Measurements from ENCODE around the gene FANCI.

The FANCI gene

DNA sequence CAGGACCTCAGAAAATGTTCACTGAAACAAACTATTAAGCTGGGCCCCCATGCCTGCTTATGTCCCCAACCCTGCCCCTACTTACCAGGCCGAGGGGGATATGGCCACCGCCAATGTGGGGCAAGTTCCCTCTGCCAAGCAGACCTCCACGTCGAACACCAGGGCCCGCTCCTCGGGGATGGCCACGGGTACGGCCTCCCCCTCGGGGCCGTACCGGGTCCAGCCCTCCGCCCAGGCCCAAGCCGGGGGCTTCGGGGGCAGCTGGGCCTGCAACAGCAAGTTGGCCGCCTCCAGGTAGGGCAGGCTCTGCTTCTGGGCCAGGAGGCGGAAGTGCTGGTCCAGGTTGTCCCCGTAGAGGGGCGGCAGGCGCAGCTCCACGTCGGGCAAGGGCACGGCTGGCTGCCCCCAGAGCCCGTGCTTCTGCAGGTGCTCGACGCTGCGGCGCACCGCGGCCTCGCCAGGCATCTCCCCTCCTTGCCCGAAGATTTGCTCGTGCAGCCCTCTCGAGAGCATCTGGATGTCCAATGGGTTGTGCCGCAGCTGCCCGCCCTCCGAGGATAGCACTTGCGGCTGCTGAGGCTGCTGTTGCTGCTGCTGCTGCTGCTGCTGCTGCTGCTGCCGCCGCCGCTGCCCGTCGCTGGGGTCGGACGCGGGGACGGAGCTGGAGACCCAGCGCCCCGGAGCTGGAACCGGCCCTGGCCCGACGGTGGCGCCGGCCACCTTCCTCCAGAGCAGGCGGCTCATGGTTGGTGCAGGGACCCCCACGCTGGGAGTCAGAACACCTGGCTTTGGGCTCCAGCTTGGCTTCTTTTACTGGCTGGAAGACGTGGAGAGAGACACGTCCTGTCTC lies 89.5 kb downstream of the FANCI start:
- no peak for DNase-seq (ENCODE audit: low spot score)

DNA sequence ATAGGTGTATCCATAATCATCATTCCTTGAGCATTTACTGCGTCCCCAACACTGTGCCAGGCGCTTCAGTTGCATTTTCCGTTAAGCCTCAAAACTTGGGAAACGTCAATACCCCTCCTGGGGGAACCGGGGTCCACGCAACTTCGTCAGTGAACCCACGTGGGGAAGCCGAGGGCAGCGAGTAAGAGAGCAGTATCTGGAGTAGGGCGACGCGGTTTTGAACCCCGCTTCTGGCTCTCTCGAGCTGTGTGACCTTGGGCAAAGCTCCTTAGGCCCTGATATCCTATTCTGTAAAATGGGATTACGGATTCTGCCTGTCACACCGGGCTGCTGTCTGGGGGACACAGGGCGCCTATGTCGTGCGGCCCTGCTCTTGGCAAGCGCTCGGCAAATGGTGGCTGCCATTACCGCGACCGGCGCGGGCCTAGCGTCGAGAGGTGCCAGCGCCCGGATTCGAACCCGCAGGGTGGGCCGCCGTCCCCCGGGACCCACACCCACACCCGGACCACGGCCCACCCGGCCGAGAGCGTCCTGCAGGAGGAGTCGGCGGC lies 90.3 kb downstream of the FANCI start:
- no peak for DNase-seq (ENCODE audit: low spot score)

DNA sequence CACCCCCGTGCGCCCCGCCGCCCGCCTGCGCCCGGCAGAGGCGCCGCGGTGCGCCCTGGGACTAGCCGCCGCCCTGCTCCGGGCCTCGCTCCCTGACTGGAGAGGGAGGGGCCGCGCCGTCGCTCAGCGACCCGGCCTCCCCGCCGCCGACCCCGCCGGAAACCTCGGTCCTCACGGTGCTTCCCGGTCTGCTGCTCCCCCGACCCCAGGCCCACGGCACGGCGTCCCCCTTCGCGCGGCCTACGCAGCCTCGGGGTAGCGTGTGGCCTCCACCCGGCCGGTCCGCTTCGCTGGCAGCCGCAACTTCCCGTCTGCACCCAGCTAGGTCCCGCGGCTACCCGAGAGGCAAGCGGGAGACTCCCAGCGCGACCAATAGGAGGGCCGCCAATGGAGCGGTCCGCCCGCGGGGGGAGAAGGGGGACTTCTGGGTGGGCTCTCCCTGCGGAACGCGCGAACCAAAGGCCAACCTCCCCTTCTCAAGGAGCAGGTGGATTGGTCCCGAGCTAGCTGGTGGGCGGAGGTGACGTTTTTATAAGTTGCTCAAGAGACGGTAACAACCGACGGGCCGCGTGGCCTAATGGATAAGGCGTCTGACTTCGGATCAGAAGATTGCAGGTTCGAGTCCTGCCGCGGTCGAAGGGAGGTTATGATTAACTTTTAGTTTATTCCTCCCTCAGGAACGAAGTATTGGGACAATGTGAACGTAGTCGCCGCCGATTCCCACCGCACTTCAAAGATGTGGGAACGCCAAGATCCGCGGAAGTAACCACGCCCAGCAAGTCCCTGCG lies 90.9 kb downstream of the FANCI start, which contains the start of gene POLG:
Gene POLG, minus strand, starts transcription at position 315 of the 788 bp plus-strand sequence. CDS start 1,070 bp downstream, outside the sequence.
- DNase-seq (ENCODE audit: low spot score) = peak; percentile 98

DNA sequence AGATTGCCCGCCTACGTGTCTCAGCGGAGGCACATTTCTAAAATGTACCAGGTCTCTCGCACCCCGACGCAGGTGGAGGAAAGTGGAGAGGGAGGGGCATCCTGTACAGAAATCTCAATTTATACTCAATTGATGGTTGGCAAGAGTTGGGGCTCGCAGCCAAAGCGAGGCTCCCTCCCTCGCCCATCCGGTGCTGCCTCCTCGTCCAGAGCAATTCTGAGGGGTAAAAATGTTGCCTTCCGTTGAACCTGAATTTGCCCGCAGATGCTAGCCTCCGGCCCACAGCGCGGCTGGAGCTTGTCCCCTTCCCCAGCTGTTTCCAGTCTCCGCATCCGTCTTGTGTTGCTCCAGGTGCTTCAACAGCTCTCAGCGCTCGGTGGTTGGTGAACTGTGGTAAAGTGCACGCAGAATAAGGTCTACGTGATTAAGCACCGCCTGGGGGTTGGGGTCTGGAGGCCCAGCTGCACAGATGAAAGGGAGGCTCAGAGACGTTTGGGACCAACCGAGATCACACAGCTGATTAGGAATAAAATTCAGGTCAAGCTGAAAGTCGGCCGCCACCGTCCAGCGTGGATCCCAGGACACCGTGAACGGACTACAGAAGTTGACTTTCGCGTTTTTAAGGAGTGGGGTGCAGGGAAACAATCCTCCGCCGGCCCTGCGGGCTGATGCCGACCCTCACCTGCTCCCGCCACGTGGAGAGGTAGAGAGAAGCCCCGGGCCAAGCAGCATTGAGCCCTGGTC lies 91.7 kb downstream of the FANCI start:
- no peak for DNase-seq (ENCODE audit: low spot score)

DNA sequence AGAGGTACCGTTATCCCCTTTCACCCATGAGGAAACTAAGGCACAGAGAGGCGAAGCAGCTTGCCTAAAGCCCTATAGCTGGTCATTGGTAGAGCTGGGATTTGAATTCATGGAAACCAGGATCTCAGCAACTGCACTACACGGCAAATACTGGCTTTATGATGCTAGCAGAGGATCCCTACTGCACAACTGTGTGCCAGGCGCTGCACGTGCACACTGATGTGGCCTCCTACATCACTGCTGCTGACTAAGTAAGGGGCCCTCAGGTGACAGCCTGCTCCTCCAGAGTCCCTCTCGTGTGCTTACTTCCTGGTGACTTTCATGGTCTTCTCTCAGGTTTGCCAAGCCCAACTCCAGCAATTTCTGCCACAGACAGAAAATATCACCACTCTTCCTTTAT lies 94.3 kb downstream of the FANCI start:
- DNase-seq (ENCODE audit: low spot score) = no peak

DNA sequence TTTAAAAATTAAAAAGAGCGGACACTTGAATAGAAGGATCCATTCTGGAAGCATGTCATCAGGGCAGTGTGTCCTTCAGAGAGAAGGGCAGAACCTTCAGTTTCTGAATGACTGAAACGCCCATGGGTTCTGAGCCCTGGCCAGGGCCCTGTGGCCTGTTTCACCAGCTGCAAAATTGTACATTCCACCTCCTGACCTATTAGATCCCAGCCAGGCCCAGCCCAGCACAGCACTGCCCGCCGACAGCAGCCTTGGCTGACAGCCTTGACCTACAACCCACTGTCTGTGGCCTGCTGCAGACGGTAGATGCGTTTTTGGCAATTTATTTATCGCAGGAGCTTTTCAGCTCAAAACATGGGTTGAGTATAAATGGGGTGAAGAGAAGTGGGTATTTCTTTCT lies 96.8 kb downstream of the FANCI start:
- DNase-seq (ENCODE audit: low spot score) = no peak

DNA sequence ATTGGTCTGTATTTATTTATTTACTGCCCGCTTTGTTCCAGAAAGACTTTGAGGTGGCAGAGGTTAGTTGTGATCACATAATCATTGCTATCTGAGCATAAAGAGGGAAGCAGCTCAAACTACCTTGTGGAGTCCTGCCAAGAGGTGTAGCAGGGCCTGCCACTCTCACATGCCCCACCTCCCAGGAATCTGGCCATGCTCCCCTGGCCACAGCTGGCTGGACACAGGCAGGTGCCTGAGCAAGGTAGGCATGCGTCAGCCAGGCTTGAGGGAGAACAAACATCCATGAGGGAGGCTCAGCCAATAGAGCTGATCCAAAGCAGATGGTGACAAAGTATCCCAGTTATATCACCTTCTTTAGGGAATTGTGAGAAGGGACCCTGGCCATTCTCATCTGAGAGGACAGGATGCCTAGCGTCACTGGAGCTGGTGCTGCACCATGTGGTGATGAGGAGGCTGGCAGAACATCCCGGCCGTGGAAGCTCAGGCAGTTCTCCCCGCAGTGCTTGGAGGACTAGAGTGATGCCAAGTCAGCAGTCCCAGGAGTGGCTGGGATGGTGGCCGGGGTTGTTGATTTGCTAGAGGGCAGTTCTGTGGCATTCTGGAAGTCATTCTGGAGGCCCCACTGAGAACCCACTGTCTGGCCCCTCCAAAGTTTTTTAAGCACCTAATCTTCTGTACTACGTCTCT lies 97.7 kb downstream of the FANCI start:
- DNase-seq (ENCODE audit: low spot score) = no peak

DNA sequence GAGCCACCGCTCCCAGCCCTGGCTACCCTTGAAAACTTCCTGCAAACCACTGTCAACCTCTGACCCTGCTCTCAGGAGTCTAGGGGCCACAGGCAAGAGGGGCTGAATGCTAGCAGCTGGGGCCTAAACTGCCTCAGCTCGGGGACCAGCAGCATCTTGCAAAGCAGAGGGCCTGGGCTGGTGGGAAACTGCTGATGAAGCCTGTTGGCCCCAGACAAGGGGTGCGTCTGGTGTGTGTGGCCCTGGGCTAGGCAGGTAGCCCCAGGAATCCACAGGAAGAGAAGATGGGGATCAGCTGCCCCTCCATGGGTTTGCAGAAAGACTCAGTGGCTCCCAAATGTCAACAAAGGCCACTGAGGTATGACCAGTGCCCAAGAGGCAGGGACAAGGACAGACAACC lies 99.1 kb downstream of the FANCI start:
- no peak for DNase-seq (ENCODE audit: low spot score)

DNA sequence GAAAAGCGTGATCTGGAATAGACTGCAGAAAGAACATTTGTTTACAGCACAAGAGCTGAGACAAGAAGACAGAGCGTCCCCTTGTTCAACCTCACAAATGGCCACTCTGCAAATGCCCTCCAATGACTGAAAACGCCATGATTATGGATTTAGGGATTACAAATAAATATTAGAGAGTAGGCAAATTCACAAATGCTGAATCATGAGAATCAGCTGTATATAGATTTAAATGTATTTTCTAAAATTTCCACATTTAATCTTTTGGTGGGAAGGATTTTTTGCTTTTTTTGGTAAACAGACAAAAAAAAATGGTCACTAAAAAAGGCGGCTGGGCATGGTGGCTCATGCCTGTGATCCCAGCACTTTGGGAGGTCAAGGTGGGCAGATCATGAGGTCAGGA lies 101.5 kb downstream of the FANCI start:
- no peak for DNase-seq (ENCODE audit: low spot score)

DNA sequence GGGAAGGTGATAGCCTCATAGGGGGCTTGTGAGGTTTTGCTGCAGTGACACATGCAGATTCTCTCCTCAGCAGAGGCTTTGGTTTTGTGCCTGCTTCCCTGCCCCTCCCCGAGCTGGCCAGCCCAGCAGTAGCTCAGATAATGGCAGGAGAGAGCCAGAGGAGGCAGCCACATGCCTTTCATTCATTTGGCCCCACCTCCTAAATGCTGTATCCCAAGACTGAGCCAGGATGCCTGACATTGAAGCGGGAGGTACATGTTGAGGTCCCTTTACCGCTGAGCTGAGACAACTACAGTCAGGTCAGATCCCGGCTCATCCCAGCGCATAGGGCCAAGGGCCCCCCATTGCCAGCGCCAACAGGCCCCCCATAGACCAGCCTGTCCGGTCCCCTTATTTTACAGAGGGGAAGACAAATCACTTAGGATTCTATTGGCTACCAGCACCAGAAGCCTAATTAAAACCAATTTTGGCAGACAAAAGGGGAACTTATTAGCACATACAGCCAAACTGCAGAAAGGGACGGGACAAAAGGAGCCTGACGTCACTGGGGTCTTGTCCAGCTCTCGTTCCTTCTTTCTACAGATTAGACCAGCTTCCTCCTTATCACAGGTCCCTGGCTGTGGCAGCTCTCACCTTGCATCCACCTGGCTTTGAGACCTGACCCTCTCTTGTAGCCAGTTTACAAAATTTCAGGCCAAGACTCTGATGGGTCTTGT lies 102.9 kb downstream of the FANCI start:
- no peak for DNase-seq (ENCODE audit: low spot score)

DNA sequence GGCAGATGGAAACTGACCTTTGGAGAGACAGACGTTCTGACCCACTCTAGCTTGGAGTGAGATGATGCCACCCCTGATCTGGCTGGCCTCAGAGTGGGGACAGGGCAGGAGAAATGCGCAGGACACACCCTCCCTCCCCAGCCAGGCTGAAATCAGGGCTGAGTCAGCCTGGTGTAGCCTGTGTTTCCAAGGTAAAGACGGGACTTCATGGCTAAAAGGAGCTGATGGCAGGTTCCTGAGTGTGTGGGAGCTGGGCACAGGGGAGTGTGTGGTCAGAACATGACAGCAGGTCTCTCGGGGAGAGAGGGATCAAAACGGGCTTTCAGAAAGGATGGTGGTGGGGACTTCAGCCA lies 105.4 kb downstream of the FANCI start:
- no peak for DNase-seq (ENCODE audit: low spot score)

DNA sequence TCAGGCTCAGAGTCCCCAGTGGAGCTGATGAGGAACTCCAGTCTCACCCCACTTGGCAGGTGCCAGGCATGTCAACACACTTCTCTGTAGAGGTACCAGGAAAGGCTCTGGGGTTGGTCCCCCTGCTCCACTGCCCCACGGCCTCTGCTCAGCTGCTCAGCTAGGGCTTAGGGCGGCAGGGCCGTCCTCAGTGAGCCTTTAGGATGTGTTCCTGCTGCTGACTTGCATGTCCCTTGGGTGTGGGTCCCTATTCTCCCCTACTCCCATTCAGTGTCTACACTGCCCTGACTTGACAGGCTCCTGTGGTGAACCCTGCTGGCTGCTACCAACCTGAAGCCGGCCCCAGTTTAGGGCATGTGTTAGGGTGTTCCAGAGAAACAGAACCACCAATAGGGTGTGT lies 108.7 kb downstream of the FANCI start:
- DNase-seq (ENCODE audit: low spot score) = no peak

DNA sequence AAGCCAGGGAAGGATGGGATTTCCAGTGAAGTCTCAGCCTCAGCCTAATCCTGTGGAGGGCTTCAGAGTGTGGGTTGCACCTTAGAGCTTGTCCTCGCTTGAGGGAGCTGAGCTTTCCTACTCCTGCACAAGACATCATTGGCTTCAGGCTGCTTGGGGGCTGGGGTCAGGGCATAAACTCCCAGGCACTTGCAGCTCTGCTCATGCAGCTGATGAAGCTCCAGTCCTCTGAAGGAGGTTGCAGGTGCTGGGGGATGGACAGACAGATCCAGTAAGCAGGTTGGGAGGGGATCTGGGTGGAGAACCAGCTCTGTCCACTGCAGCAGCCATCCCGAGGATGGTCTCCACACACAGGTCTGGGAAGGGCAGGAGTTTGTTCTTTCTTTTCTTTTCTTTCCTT lies 110.2 kb downstream of the FANCI start:
- no peak for DNase-seq (ENCODE audit: low spot score)

DNA sequence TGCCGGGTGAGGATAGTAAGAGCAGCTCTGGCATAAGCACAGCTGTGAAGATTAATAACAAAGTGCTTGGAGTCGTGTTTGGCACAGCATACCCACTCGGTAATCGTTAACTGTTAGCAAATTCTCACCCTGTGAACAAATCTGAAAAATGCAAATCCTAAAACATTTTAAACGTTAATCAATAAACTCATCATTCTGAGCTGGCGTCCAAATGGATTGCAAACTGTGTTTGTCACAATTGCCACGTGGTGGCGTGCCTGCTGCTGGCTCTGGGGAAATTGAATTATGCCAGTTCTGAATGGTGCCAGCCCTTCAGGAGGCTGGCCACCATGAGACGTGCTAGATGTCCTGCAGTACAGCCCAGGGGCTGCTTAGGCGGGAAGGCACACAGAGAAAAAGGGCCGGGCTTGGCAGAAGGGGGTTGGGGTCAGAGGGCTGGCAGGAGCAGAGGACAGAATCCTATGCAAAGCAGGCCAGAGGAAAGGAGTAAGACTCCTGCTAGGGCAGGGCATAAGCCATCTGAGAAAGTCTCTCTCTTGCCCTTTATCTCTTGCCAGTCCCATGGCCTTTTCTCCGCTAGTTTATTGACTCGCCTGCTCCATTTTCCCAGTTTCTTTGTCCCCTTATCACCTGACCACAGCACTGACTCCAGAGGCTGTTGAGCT lies 113.0 kb downstream of the FANCI start:
- DNase-seq (ENCODE audit: low spot score) = no peak

DNA sequence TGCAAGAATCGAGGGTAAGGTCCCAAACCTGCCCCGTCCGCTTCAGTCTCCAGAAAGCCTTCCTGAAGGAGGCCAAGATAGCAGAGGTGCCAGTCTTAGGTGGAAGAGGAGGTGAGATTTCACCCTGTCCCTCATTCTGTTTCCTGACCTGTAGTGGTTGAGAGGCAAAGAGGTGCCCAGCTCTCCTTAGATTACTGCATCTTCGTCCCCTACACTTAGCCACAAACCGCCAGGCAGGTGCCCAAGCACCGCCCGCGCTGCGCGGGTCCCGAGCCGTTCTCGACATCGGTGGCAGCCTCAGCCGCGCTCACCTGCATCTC lies 114.6 kb downstream of the FANCI start:
- no peak for DNase-seq (ENCODE audit: low spot score)

DNA sequence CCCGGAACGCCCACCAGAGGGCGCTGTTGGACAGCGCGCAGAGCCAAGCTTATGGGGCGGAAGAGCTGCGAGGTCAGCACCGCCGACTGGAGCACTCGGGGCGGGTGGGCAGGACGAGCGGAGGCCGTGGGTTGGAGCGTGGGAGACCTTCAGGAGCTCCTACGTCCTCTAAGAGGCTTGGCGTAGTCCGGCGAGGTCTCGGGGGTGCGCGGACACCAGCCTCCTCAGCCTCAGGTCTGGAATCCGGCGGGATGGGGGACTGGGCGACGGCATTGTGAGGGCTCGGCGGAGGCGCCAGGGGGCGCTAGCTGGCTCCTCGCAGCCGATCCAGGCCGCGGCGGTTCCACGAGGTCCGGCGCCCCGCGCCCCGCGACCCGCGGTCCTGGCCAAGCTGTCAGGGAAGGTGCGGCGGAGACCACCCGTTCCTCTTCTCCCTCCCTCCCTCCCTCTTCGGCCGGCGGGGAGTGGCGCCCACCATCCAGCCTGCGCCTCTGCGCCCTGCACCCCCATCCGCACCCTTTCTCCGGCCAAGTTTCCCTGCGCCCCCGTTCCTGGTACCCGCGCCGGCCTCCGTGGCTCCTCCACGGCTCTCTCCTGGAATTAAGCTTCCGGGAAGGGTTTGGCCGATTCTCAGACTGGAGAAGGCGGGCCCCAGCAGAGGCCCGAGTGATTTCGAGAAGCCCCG lies 115.1 kb downstream of the FANCI start:
- peak; percentile 90 for DNase-seq (ENCODE audit: low spot score)

DNA sequence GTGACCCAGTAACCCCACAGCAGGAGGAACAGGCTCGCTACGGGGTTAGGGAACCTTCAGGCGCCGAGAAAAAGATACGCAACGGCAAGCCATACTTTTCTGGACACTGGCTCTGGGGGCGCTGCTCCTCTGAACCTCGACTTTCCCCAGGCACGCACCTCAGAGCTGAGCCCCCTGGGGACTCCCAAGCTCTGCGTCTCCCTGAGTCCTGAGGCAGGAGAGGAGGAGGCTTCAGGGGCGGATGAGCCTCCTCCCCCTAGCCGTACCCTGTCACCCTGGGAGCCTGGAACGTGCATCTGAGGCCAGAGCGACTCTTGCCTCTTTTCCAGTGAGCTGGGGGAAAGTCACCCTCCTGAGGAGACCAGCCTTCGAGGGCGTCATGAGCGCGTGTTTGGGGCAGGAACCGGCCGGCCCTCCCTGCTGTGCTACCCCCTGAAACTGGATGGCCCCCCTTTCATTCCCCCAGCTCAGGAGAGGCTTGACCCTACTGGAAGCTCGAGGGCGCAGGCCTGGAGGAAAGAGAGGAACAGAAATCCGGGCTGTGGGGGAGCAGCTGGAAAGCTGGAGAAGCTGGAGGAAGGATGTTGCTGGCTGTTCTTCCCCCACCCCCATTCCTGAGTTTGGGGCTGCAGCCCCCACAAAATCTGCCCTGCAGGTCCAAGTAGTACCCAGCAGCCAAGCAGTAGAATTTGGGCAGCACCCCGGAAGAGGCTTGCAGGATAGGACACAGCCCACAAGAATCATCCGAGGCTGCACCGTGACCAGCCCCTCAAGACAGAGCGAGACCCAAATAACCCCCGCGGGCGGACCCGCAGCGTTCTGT lies 115.9 kb downstream of the FANCI start:
- DNase-seq (ENCODE audit: low spot score) = no peak

DNA sequence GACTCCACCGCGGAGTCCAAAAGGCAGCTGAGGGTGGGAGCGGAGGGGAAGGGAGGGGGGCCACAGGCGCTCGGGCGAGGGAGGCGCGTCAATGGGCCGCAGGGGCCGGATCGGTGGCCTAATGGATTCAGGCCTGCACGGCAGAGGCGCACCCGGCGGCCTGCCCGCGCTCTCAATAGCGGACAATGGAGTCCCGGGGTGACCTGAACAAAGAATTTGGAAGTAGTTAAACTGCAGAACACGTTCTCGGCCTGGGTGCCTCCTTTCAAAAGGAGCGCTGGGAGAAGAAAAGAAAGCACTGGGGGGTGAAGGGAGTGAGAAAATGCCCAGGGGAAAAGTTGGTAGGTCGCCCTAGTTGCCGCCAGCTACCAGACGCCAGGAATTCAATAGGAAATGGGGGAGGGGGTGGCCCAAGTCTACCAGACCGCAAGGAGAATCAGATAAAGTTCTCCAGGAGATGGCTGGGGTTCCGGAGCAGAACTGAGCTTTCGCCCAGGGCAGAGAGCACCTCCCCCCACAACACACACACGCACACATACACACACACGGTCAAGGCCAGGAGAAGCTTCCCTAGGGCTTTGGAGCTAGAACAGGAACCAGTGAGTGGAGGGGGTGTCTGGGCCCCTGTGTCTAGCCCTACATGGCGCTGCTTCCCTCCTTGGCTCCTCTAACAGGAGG lies 116.7 kb downstream of the FANCI start:
- DNase-seq (ENCODE audit: low spot score) = no peak

Measured in hepatic stellate cell (primary cell).